H7 (cell line): ENCODE results near the gene AGBL4. TPM values are rescaled to one million over a fixed set of nuclear protein-coding genes. Genes with fewer than 3 reads are reported as not detected.
"Not testable (repeated sequence)": the region's sequence is repeated elsewhere in the genome, so short reads cannot be mapped to it uniquely, and the experiment has no call there.

Experiments
- DNase-seq: peaks from one replicate; pipeline ENCODE4 v3.0.0; 2012
- H3K27me3 ChIP-seq: 2 replicates; pipeline ENCODE4 v1.6.0; 2011; ENCODE audit warnings: mild to moderate bottlenecking, low read length; ENCODE audit not compliant: control insufficient read depth, insufficient read depth
- H3K36me3 ChIP-seq: replicated peaks from 2 replicates; pipeline ENCODE4 v1.5.1; 2011; ENCODE audit warnings: low read length; ENCODE audit not compliant: control insufficient read depth, insufficient read depth
- H3K4me3 ChIP-seq: 2 replicates; pipeline ENCODE4 v1.5.1; 2011; ENCODE audit warnings: low read depth, mild to moderate bottlenecking, control low read depth, low read length, moderate library complexity; ENCODE audit not compliant: insufficient read depth
- total RNA-seq: library from RNA; depleted of rRNA; stranded (reverse); fragments of >200 nt; shearing (Covaris generic); gene quantifications from 2 replicates; pipeline ENCODE4 v1.2.3, GENCODE V29; 2014

AGBL4 gene
- total RNA-seq, 1 experiment from 2014 or later: 0.87 TPM

DNA sequence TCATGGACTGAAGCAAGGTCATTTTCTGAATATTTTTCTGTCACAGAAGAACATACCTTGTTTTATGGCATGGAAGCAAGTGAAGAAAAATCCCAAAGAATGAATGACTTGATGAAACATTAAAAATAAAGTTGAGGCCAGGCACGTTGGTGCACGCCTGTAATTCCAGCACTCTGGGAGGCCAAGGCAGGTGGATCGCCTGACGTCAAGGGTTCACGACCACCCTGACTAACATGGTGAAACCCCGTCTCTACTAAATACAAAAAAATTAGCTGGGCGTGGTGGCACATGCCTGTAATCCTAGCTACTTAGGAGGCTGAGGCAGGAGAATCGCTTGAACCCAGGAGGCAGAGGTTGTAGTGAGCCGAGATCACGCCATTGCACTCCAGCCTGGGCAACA lies 1020.8 kb downstream of the AGBL4 start:
- H3K27me3 ChIP-seq, H3K36me3 ChIP-seq, DNase-seq, H3K4me3 ChIP-seq: not testable (repeated sequence)

DNA sequence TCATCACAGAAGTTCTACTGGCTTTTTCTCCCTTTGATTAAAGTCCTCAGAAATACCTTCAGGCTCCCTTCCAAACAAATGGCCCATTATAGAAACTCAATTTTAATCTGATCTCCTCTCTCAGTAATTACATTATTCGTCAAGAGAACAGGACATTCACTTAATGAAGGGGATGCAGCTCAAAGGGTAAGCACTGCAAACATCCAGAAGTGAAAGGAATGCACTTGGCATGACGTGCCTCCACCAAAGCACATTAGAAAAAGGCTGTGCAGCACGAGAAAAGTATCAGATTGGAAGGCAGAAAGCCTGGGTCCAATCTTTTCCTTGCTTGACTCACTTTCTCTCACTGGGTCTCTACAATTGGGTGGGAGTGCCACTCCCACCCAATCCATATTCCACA lies 1024.4 kb downstream of the AGBL4 start:
- H3K27me3 ChIP-seq: no peaks in the 10 kb centered on the region
- no peaks in the 10 kb centered on the region for H3K36me3 ChIP-seq
- no peak overlapping the region for H3K4me3 ChIP-seq
- DNase-seq: no peak

DNA sequence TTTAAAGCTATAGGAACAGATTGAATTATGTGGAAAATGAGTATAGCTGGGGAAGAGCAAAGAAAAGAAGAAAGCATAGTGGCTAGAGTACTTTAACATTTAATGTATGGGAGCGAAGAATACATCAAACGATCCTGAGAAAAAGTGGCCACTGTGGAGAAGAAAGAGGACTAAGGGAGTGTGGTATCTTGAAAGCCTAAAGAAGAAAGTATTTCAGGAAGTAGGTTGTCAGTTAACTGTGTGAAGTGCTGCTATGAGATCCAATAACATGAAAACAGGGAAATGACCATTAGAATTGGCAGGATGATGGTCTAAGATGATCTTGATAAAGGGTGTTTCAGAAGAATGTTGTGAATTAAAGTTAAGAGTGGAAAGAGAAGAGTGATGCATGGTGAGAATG lies 1027.4 kb downstream of the AGBL4 start:
- Histone ChIP-seq H3K27me3 (no peaks in the 10 kb centered on the region), H3K4me3 (no peak overlapping the region), H3K36me3 (no peaks in the 10 kb centered on the region)
- no peak for DNase-seq

DNA sequence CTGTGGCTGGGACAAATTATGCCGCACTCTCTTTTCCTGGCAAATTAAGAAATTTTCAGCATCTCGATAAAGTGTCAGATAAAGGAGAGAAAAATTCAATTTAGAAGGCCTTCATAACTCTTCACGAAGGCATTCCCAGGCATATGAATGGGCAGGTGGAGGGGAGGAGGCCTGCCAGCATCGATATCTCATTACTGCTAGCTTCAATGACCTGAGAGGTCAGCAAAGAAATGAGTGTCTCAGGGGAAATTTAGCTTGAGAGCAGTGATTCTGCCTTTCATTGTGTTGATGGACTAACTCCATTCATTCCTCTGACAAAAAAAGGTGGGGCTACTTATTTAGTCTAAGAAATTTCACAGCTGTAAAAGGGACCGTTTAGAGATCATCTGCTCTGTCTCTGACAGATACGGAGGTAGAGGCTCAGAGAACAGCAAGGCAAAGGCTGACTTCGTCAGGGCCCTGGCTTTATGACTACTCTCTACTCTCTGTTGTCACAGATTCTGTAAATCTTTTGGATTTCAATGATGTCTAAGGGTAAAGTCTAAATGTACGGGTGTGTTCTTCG lies 1035.0 kb downstream of the AGBL4 start:
- Histone ChIP-seq H3K36me3 (no peaks in the 10 kb centered on the region), H3K4me3 (no peak overlapping the region), H3K27me3 (no peaks in the 10 kb centered on the region)
- DNase-seq: no peak

DNA sequence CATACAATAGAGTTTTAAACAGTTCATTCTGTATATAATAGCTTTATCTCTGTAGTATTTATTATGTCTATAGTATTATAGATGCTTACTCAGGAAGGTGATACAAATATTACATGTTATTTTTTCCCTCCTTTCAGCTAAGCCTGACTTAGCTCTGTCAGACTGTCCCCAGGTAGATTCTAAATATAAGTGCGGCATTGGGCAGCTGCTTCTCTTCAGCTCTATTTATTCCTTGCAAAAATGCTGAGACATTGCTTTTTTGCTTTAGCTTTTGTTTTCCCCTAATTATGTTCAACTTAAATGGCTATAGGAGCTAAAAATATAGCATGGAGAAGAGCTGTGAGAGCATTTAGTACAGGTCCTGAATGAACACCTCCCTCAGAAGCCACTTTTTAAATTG lies 1043.8 kb downstream of the AGBL4 start:
- H3K4me3 ChIP-seq: no peak overlapping the region
- DNase-seq: no peak
- H3K27me3 ChIP-seq: no peaks in the 10 kb centered on the region

DNA sequence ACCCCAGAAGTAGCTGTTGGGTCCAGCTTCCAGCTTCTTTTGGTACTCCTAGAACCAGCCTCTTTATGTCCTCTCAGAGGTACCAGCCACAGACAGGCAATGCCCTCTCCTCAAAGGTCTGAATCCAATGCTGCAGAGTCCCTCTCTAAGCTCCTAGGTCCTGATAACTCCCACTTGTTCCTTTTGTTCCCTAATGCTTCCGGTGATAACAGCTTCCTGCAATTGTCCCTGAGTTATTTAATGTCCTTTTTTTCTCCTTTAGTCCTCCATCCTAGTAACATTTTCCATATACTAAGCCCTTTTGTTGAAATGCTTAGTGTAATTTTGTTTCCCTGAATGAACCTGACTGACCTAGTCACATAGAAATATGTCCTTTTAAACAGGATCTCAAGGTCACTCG lies 1045.3 kb downstream of the AGBL4 start:
- H3K4me3 ChIP-seq: no peak overlapping the region
- H3K36me3 ChIP-seq: no peaks in the 10 kb centered on the region
- no peaks in the 10 kb centered on the region for H3K27me3 ChIP-seq
- DNase-seq: no peak

More for the DNA sequence above, 1043.8 kb downstream of the AGBL4 start:
- no peaks in the 10 kb centered on the region for H3K36me3 ChIP-seq

DNA sequence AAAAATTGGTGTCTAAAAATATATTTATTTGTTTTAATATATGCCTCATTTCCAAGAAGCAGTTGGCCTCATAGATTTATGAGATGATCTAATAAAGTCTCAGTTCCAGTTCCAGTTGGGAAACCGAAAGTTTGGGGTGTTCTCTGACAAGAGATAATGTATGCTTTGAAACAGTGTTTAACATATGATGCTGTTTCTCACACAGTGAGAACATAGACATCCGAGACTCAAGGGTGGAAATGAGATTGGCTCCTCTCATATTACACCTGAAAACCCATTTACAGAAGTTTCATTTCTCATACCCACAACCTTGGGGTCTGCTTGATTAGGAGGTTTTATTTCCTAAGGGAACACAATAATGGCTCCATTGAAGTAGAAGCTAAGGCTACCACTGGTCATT lies 1046.5 kb downstream of the AGBL4 start:
- DNase-seq: no peak
- H3K36me3 ChIP-seq: no peaks in the 10 kb centered on the region
- no peak overlapping the region for H3K4me3 ChIP-seq
- H3K27me3 ChIP-seq: no peaks in the 10 kb centered on the region

DNA sequence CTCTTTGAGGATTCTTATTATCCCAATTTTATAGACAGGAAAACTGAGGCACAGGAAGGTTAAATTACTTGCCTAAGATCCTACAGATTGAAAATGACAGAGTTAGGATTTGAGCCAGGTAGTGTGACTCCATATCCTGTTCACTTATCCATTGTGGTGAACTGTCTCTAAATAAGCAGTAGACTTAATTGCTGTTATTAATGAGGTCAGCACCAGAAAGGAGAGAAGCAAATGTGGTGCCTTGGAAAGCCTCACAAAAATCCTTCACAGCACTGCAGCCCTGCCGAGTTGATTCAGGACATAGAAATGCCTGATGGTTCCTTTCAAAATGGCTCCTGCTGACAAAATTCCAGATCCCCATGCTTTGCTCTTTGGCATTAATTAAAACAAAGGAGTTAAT lies 1053.8 kb downstream of the AGBL4 start:
- H3K4me3 ChIP-seq: no peak overlapping the region
- no peaks in the 10 kb centered on the region for H3K27me3 ChIP-seq
- H3K36me3 ChIP-seq: no peaks in the 10 kb centered on the region
- DNase-seq: no peak

DNA sequence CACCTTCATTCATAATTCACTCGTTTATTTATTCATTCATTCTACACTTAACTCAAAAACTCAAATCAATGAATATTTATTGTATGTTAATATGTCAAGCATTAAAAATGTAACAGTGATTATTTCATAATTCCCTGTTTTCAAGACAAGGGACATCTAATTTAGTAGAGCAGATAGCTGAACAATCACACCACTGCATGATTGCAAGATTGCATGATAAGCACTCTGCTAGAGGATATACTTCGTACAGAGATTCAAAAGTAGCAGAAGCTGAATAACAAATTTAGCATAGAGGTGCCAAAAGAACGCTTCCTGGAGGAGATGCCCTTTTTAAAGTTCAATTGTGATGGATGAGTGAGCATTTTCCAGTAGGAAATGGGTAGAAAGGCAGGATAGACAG lies 1056.4 kb downstream of the AGBL4 start:
- Histone ChIP-seq H3K4me3 (no peak overlapping the region), H3K36me3 (no peaks in the 10 kb centered on the region), H3K27me3 (no peaks in the 10 kb centered on the region)
- no peak for DNase-seq

DNA sequence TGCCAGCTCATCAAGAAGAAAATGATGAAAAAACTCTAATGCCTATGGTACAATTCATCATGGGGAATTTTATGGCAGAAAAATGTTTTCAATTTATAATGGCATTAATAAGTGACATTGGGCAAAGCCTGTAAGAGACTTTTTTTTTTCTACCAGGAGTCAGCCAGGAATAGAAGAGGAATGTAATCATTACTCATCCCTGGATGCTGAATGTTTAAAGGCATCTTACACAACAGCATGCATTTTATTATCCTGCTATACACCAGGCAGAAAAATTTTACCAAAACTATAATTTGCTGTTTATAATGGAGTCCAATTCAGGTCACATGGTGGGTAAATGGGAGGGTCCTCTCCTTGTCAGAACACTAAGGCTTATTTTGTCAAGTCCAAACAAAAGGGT lies 1057.2 kb downstream of the AGBL4 start:
- no peaks in the 10 kb centered on the region for H3K27me3 ChIP-seq
- H3K4me3 ChIP-seq: no peak overlapping the region
- no peak for DNase-seq
- no peaks in the 10 kb centered on the region for H3K36me3 ChIP-seq

DNA sequence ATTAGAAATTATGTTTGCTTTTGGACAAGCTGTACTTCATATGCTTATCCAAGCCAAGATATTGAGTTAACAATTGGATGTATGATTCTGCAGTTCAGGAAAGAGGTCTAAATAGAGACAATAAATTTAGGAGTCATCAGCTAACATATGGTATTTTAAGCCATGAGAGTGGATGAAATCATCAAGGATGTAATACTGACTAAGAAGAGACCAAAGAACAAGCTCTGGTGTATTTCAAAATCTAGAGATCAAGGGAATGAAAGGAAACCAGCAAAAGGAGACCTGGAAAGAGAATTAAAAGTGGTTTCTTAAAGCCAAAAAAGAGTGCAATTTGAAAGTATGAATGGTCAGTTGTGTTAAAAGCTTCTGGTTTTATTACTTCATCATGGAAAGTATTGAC lies 1063.4 kb downstream of the AGBL4 start:
- Histone ChIP-seq H3K36me3 (no peaks in the 10 kb centered on the region), H3K27me3 (no peaks in the 10 kb centered on the region), H3K4me3 (no peak overlapping the region)
- DNase-seq: no peak

DNA sequence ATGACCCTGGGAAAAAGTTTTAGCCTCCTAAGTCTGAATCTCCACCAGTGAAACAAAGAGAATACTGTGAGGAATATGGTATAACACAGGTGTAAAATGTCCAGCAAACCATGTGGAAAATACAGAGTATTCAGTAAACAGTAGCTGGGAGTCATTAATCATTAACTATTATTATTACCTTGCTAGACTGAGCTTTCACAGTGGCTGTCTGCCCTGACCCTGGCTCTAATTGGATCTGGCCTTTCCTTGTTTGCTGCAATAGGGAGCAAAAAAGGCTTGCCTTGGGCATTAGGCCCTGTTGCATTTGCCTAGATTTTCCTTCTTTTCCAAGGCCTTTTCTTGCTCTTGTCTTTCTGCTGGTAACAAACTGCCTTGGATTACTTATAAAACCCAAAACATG lies 1068.0 kb downstream of the AGBL4 start:
- Histone ChIP-seq H3K27me3 (no peaks in the 10 kb centered on the region), H3K36me3 (no peaks in the 10 kb centered on the region), H3K4me3 (no peak overlapping the region)
- no peak for DNase-seq

DNA sequence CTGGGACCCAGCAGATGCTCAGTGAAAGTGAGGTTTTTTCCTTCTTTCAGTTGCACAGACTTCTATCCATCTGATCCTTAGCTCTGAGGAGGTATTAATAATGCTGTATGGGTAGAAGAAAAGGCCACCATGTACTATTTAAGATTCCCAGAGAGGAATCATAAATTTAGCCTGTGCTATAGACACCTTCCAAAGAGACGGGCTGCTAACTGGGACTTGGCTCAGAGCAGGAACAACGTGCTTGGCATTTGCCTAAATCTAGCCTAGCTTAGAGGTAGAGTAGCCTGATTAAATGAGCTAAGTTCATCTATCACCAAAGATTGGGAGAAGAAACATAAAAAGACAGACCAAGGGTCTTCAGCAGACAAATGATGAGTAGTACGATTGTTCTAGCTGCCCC lies 1070.1 kb downstream of the AGBL4 start:
- Histone ChIP-seq H3K27me3 (no peaks in the 10 kb centered on the region), H3K36me3 (no peaks in the 10 kb centered on the region), H3K4me3 (no peak overlapping the region)
- no peak for DNase-seq

DNA sequence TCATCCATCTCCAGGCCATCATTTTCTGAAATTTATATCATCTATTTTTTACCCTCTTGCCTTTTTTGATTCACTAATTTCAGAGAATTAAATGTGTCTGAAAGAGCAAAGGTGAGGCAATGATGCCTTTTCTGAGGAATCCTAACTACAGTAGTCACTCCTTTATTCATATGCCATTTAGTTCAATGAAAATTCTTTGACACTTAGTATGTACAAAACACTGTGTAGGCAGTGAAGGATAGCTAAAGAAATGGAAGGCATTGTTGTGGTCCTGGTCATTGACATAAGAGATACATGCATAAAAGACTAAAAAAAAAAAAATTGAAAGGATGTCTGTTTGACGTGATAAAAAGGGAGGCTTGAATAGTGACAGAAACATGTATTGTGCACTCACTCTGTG lies 1075.2 kb downstream of the AGBL4 start:
- Histone ChIP-seq H3K27me3 (no peaks in the 10 kb centered on the region), H3K4me3 (no peak overlapping the region), H3K36me3 (no peaks in the 10 kb centered on the region)
- DNase-seq: no peak

DNA sequence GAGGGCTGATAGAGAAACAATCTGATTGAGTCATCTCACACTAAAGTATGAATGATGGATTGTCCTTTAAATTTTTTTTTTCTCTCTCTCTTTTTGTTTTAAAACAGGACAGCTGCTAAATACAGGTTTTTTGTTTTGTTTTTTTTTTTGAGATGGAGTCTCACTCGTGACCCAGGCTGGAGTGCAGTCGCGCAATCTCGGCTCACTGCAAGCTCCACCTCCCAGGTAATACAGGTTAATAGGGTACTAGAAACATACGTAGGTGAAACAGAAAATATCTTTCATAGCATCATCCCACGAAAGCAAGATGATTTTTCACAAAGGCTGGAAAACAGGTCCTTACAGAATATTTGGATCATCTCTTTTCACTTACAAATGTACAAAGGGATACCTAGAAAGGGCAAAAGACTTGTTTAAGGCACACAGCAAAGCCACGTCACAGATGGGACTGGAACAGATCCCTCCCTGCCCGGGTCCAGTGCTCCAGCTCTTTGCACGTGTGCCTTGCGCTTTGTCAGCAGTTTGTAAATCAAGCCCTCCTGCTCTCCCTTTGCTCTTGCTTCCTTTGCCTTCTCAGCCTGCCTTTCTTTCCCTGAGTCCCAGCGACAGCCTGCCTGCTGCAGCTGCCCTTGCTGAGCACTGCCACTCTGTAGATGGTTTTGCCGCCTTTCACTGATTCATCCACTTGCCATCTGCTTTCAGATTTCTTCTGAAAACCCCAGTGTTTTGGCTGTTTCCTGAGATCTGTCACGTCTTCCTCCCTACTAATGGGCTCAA lies 1075.8 kb downstream of the AGBL4 start:
- no peak for DNase-seq
- Histone ChIP-seq H3K27me3 (no peaks in the 10 kb centered on the region), H3K36me3 (no peaks in the 10 kb centered on the region)

More for the DNA sequence above, 1075.8 kb downstream of the AGBL4 start:
- H3K4me3 ChIP-seq: no peak overlapping the region
